NT2/D1 (cell line): ENCODE results near the gene SLC5A3.

Experiments
- SUZ12 ChIP-seq: IDR thresholded peaks from 2 replicates; pipeline ENCODE4 v1.6.1; 2011; ENCODE audit not compliant: insufficient read length, insufficient read depth; ENCODE audit errors: extremely low read depth
- YY1 ChIP-seq: IDR thresholded peaks from 2 replicates; pipeline ENCODE4 v1.6.1; 2011; ENCODE audit not compliant: insufficient read length, insufficient read depth
- ZNF274 ChIP-seq: IDR thresholded peaks from 2 replicates; pipeline ENCODE4 v1.6.1; 2011; ENCODE audit warnings: mild to moderate bottlenecking, low read depth, low read length

GRCh38 chr21:34086887-34087306 lies 13.5 kb downstream of the SLC5A3 start:
- TF ChIP-seq ZNF274 (no peak), YY1 (no peak), SUZ12 (no peak)
